GM19455 (cell line): ENCODE results near the gene SLC35D1.
"Not testable (repeated sequence)": the region's sequence is repeated elsewhere in the genome, so short reads cannot be mapped to it uniquely, and the experiment has no call there.

ENCODE experiments used
- ATAC-seq: cut with Tn5 transposase; IDR thresholded peaks from one replicate; pipeline ENCODE4 v1.9.1; 2021; ENCODE audit not compliant: unreplicated experiment

SLC35D1 gene

GRCh38 chr1:67053785-67054772, at the start of gene SLC35D1:
Gene SLC35D1 (minus strand): TSS chr1:67054148. CDS start chr1:67054013, 135 bp downstream.
- peak; percentile 78 for ATAC-seq

DNA sequence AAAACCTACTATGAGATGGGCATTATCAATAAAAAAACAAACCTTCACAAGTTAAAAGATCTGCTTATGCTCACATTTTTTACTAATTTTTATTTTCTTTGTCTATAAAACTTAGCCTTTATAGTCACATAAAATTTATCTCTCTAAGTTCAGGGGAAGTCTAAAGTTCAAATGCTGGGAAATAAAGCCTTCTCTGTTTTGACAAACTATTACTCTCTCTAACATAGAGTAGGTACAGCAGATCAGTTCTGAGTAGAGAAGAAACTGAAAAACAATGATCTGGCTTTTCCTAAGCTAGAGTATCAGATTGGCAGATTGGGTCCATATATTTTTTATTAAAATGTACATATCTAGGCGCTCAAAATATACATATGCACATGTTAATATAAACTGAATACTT, 49.6 kb upstream of the SLC35D1 start:
- no peak for ATAC-seq

- no peak for ATAC-seq
Measured at GRCh38 chr1:67100833-67101232, 46.9 kb upstream of the SLC35D1 start.

DNA sequence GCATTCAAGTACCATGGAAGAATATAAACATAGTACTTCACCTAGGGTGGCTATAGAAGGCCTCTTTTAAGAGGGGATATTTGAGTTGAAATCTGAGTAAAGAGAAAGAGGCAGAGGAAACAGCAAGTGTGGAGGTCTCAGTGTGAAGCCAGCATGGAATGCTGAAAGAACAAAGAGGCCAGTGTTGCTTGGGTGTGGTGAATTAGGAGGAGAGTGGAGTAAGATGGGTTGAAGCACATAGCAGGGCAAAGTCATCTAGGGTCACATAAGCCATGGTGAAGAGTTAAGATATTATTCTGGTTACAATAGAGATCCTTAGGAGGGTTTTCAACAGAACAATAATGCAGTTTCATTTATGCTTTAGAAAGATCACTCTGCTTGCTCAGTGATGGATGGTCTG, 43.4 kb upstream of the SLC35D1 start:
- no peak for ATAC-seq

DNA sequence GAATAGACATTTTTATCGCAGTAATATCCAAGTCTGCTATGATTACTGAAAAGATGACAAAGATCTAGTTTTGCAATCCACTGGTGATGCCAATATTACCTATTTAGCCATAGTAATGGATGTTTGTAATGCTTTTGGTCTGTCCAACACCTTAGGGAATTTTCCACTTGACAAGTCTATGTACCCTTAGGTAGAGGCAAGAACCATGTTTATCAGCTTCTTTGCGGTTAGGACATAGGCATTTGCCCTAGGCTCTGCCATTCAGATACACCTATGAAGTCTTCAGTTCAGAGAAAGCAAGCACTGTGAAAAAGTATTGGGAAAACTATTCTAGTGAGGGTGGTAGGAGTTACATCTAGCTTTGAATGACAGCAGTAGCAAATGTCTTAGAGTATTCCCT, 40.2 kb upstream of the SLC35D1 start:
- ATAC-seq: no peak

- no peak for ATAC-seq
Measured at GRCh38 chr1:67089685-67090208, 35.8 kb upstream of the SLC35D1 start.

DNA sequence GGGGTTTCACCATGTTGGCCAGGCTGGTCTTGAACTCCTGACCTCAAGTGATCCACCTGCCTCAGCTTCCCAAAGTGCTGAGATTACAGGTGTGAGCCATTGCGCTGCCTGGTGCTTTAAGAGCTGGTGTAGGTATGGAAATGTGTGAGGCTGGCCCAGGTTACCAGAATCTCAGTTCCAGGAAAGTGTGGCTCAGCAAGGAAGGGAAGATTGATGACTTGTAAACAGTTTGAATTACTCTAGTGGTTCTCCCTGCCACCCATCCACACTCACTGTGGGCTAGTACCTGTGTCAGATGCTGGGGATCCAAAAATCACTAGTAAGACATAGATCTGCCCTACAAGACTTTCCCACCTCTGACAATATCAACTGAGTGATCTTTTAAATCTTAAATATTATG, 34.5 kb upstream of the SLC35D1 start:
- ATAC-seq: no peak

DNA sequence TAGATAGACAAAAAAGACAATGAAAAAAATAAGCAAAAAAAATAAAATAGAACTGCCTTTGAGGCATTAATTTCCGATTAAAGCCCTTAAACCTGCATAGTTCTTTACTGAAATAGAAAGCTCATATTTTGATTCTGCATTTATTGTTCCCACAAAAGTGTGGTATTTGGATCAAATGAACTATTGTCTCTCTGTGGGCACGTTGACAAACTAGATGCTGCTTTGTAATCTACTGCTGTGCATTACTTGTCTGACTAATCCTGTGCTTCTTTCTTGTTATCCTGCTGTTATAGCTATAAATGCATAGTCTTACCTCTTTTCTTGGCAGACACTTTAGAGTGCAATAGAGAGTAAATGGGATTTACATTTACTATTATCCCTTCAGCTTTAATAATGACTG, 31.4 kb upstream of the SLC35D1 start:
- ATAC-seq: no peak

GRCh38 chr1:67084765-67085318, 30.9 kb upstream of the SLC35D1 start:
- no peak for ATAC-seq

DNA sequence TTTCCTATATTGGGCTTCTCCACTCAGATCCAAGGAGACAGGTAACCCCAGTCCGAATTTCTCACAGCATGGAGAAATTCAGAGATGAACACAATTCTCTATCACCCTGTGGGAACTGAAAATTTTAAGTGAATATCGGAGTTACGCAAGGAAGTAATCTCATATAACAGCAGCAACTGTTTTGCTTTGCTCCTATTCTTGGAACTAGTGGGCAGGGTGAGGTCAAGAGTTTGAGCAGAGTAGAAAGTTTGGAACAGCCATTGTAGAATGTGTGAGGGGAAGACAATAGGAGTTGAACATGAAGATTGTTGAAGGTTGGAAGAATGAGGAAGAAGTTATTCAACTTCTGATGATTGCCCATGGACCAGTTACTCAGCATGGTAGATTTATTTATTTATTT, 24.3 kb upstream of the SLC35D1 start:
- no peak for ATAC-seq

GRCh38 chr1:67077593-67077992, 23.6 kb upstream of the SLC35D1 start:
- ATAC-seq: no peak

DNA sequence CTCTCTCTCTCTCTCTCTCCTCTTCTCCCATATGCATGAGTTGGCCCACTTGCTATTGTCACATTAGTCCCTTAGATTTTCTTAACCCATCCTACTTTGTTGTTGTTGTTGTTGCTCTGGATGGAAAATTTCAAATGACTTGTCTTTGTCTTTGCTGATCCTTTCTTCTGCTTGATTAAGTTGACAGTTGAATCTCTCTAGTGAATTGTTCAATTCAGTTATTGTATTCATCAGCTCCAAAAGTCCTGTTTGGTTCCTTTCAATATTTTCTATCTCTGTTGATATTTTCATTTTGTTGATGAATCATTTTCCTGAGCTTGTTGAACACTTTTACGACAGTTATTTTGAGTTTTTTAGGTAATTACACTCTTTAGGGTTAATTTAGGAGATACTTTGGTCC, 18.8 kb upstream of the SLC35D1 start:
- ATAC-seq: no peak

GRCh38 chr1:67067655-67068054, 13.7 kb upstream of the SLC35D1 start:
- not testable (repeated sequence) for ATAC-seq

- no peak for ATAC-seq
Measured at GRCh38 chr1:67062412-67062811, 8.5 kb upstream of the SLC35D1 start.

- ATAC-seq: no peak
Measured at GRCh38 chr1:67061266-67061665, 7.3 kb upstream of the SLC35D1 start.

DNA sequence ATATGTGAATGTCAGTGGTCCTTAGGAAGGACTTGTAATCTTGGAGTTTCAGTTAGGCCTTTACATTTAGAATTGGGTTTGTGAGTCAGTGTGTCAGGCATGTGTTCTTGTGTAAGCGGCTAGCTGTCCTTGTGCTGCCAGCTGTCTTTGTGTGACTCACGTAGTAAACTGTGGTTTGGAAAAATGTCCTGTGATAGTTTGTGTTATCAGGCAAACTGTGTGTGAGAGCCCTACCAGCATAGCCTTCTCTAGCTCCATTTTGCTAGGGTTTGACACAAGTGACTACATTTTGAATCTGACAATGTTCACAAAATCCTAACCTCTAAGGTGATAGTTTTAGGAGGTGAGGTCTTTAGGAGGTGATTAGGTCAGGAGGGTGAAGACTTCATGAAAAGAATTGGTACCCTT, 6.9 kb upstream of the SLC35D1 start:
- ATAC-seq: no peak

DNA sequence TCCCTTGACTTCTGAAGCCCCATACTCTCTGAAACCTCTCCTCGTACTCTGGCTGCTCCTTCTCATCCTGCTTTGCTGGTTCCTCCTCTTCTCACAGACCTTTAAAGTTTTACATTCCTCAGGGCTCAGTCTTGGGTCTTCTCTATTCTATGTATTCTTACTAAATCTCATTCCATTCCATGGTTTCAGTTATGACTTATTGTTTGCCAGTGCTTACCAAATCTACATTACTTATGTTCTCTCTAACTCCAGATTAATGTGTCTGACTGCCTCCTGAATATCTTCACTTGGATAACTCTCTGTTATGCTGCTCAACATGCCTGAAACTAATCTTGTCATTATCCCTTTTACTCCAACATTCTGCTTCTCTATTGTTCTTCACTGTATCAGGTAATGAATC, 5.4 kb upstream of the SLC35D1 start:
- ATAC-seq: no peak

- ATAC-seq: no peak
Measured at GRCh38 chr1:67058761-67059160, 4.8 kb upstream of the SLC35D1 start.

GRCh38 chr1:67058242-67058641, 4.3 kb upstream of the SLC35D1 start:
- ATAC-seq: no peak

DNA sequence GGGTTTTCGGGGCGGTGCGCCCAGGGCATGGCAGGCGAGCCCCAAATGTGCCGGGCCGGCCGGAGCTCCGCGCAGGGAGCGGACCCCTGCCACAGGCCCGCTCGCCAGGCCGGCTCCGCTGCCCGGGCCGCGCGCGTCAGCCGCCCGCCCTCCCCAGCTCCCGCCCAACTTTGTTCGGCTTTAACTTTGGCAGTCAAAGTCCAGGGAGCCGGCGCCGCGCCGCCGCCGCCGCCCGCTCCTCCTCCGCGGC, 488 bp downstream of the SLC35D1 start:
- ATAC-seq: peak; percentile 48

GRCh38 chr1:67052741-67053534, 1.0 kb downstream of the SLC35D1 start:
- peak; percentile 36 for ATAC-seq

DNA sequence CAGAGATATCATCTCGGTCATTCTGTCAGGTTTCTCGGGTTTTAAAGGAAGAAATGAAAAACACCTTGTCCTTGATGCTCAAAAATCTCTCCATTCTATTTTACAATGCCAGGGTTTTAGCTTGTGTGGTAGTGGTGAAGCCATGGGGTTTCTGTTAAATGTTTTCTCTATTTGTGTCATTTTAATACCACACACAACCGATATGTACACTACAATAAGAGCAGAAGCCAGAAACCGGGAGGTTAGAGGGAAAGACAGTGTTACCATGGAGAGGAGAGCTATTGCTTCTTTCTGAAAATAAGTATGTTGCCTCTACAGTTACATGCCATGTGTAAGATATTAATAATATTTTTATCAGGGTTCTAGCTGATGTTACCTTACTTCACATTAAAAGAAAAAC, 2.8 kb downstream of the SLC35D1 start:
- no peak for ATAC-seq
